HCT116 (cell line): ENCODE results near the gene MRAP2. TPM values are rescaled to one million over a fixed set of nuclear protein-coding genes. Genes with fewer than 3 reads are reported as not detected.

Experiments used
- ATAC-seq: fragments of 200-7000 bp; cut with Tn5 transposase; 2 replicates; pipeline ENCODE4 v1.9.1; 2020; ENCODE audit warnings: mild to moderate bottlenecking, moderate library complexity
- BruUV-seq: library from RNA; stranded (reverse); fragments of 400-500 nt; replicated peaks from 2 replicates; lab custom pipeline; 2021; lab: Mats Ljungman, UMichigan
- CTCF ChIA-PET: fragments of 300-600 bp; sonication (Branson Sonifier 250); formaldehyde crosslinking; loops from one replicate; lab custom pipeline; 2021; ENCODE audit warnings: antibody characterized with exemption; lab: Charles Lee
- POLR2A ChIA-PET: fragments of 300-600, 350-600 bp; sonication (Branson Sonifier 250); formaldehyde crosslinking; loops from one replicate; lab custom pipeline; 2021; ENCODE audit warnings: antibody characterized with exemption; lab: Charles Lee
- RAD21 ChIA-PET, 2 experiments: fragments of 300-600 bp; sonication (Branson Sonifier 250); formaldehyde crosslinking; loops; one replicate each; lab custom pipeline; 2023; ENCODE audit warnings: low total read pairs in 2 of 2; ENCODE audit not compliant: uncharacterized antibody in 2 of 2, unreplicated experiment in 2 of 2, low non-redundant PET in 1 of 2; lab: Charles Lee
- DNase-seq: peaks from one replicate; pipeline ENCODE4 v3.0.0-alpha.2; 2010; ENCODE audit warnings: low read depth, low spot score
- H2AFZ ChIP-seq: fragments of 200-600 bp; shearing (Covaris generic), sonication (generic); 2 replicates; pipeline ENCODE4 v1.6.1; 2017; ENCODE audit warnings: low read depth, mixed run types, mixed read lengths, antibody characterized with exemption, low read length; ENCODE audit not compliant: poor library complexity, severe bottlenecking
- H3K27ac ChIP-seq: 2 replicates; pipeline ENCODE4 v1.5.1; 2012; ENCODE audit warnings: low read depth, low read length
- H3K27me3 ChIP-seq: fragments of 200-600 bp; sonication (generic); 2 replicates; pipeline ENCODE4 v1.6.1; 2016; ENCODE audit warnings: mixed run types, low read length, mixed read lengths; ENCODE audit not compliant: insufficient read depth
- H3K36me3 ChIP-seq, 2 experiments: fragments of 200-500 bp in 1 of 2; fragments of 200-600 bp in 1 of 2; sonication (Bioruptor generic) in 1 of 2; sonication (generic) in 1 of 2; 2 replicates each; pipeline versions ENCODE4 v1.5.1 to v1.6.1; 2014 to 2016; ENCODE audit warnings: low read length in 2 of 2, inconsistent platforms in 1 of 2, mixed read lengths in 1 of 2, mixed run types in 1 of 2; ENCODE audit not compliant: insufficient read depth in 2 of 2, control insufficient read depth in 1 of 2
- H3K4me1 ChIP-seq, 2 experiments: fragments of 200-600 bp in 1 of 2; sonication (generic) in 1 of 2; 2 replicates each; pipeline versions ENCODE4 v1.5.1 to v1.6.1; 2012 to 2017; ENCODE audit warnings: low read length in 2 of 2, inconsistent platforms in 1 of 2, mild to moderate bottlenecking in 1 of 2, mixed read lengths in 1 of 2, mixed run types in 1 of 2, moderate library complexity in 1 of 2; ENCODE audit not compliant: insufficient read depth in 2 of 2, control insufficient read depth in 1 of 2
- H3K4me2 ChIP-seq: fragments of 200-600 bp; sonication (generic); 2 replicates; pipeline ENCODE4 v1.6.1; 2017; ENCODE audit warnings: mixed run types, low read length, mixed read lengths
- H3K4me3 ChIP-seq, 2 experiments: fragments of 200-600 bp in 1 of 2; sonication (generic) in 1 of 2; replicated peaks in 1 of 2; 2 replicates each; pipeline ENCODE4 v1.5.1; 2011 to 2016; ENCODE audit warnings: low read length in 2 of 2, control low read depth in 1 of 2, low read depth in 1 of 2, mild to moderate bottlenecking in 1 of 2, mixed read lengths in 1 of 2, mixed run types in 1 of 2
- H3K79me2 ChIP-seq: fragments of 200-600 bp; sonication (generic); 2 replicates; pipeline ENCODE4 v1.6.1; 2017; ENCODE audit warnings: mild to moderate bottlenecking, mixed run types, low read length, moderate library complexity, mixed read lengths; ENCODE audit not compliant: insufficient read depth
- H3K9ac ChIP-seq: fragments of 200-600 bp; sonication (generic); 2 replicates; pipeline ENCODE4 v1.6.1; 2016; ENCODE audit warnings: low read length, mixed read lengths
- H3K9me2 ChIP-seq: fragments of 200-600 bp; sonication (generic), shearing (Covaris generic); 2 replicates; pipeline ENCODE4 v1.6.1; 2017; ENCODE audit warnings: mixed run types, mild to moderate bottlenecking, moderate library complexity; ENCODE audit not compliant: insufficient read depth
- H3K9me3 ChIP-seq, 2 experiments: fragments of 200-500 bp in 1 of 2; fragments of 200-600 bp in 1 of 2; sonication (Bioruptor generic) in 1 of 2; sonication (generic) in 1 of 2; 2 replicates each; pipeline ENCODE4 v1.6.1; 2014 to 2017; ENCODE audit warnings: low read length in 2 of 2, mixed read lengths in 2 of 2, inconsistent platforms in 1 of 2, low read depth in 1 of 2, mild to moderate bottlenecking in 1 of 2, mixed run types in 1 of 2, moderate library complexity in 1 of 2; ENCODE audit not compliant: control insufficient read depth in 1 of 2, insufficient read depth in 1 of 2
- H4K20me1 ChIP-seq: fragments of 200-600 bp; sonication (generic), shearing (Covaris generic); 2 replicates; pipeline ENCODE4 v1.6.1; 2017; ENCODE audit warnings: mixed run types, mild to moderate bottlenecking, moderate library complexity; ENCODE audit not compliant: insufficient read depth
- ATF3 ChIP-seq: IDR thresholded peaks from 2 replicates; pipeline ENCODE4 v1.6.1; 2012
- CBX3 ChIP-seq: IDR thresholded peaks from 2 replicates; pipeline ENCODE4 v1.6.1; 2012; ENCODE audit warnings: low read depth
- CEBPB ChIP-seq: IDR thresholded peaks from 2 replicates; pipeline ENCODE4 v1.6.1; 2012; ENCODE audit warnings: low read depth
- ELF1 ChIP-seq: IDR thresholded peaks from 2 replicates; pipeline ENCODE4 v1.6.1; 2012; ENCODE audit warnings: low read depth, borderline replicate concordance
- EZH2phosphoT487 ChIP-seq: fragments of 200-600 bp; IDR thresholded peaks from 2 replicates; pipeline ENCODE4 v1.6.1; 2018; ENCODE audit warnings: antibody characterized with exemption, borderline replicate concordance
- MAX ChIP-seq: IDR thresholded peaks from 2 replicates; pipeline ENCODE4 v1.6.1; 2012
- POLR2A ChIP-seq: IDR thresholded peaks from 2 replicates; pipeline ENCODE4 v1.7.0; 2011; ENCODE audit warnings: borderline replicate concordance; ENCODE audit not compliant: insufficient read depth, insufficient read length; ENCODE audit errors: extremely low read depth
- POLR2AphosphoS5 ChIP-seq: IDR thresholded peaks from 2 replicates; pipeline ENCODE4 v1.6.1; 2011; ENCODE audit warnings: mild to moderate bottlenecking, low read depth, low read length, moderate library complexity
- RAD21 ChIP-seq: IDR thresholded peaks from 2 replicates; pipeline ENCODE4 v1.6.1; 2012; ENCODE audit warnings: low read depth, mild to moderate bottlenecking
- SP1 ChIP-seq: IDR thresholded peaks from 2 replicates; pipeline ENCODE4 v1.6.1; 2012; ENCODE audit warnings: low read depth
- SRF ChIP-seq: IDR thresholded peaks from 2 replicates; pipeline ENCODE4 v1.6.1; 2012; ENCODE audit warnings: low read depth
- TCF7L2 ChIP-seq: IDR thresholded peaks from 2 replicates; pipeline ENCODE4 v1.7.0; 2011; ENCODE audit warnings: borderline replicate concordance, inconsistent platforms; ENCODE audit not compliant: insufficient read depth, insufficient read length; ENCODE audit errors: extremely low read depth
- YY1 ChIP-seq: IDR thresholded peaks from 2 replicates; pipeline ENCODE4 v1.6.1; 2011; ENCODE audit warnings: low read length, low read depth, moderate library complexity, mild to moderate bottlenecking; ENCODE audit not compliant: insufficient replicate concordance; ENCODE audit errors: extremely low read depth
- ZBTB33 ChIP-seq: IDR thresholded peaks from 2 replicates; pipeline ENCODE4 v1.6.1; 2011; ENCODE audit warnings: mild to moderate bottlenecking, low read length, moderate library complexity; ENCODE audit not compliant: insufficient replicate concordance; ENCODE audit errors: extremely low read depth
- ZFX ChIP-seq: fragments of 450-650 bp; IDR thresholded peaks from 2 replicates; pipeline ENCODE4 v1.6.1; 2017
- intact Hi-C: fragments of 100-400 bp; cut with micrococcal nuclease; formaldehyde crosslinking; loops from 2 replicates; pipeline ENCODE4 v1.10.0; 2022
- total RNA-seq: library from RNA; stranded (reverse); gene quantifications from one replicate; pipeline ENCODE4 v1.2.1, GENCODE V29; 2021; ENCODE audit not compliant: unreplicated experiment

The MRAP2 gene
- total RNA-seq, 1 experiment from 2014 or later = 1.4 TPM

- intact Hi-C loops = no loop called here
- H3K79me2 ChIP-seq = no peaks in the 10 kb centered on the region
- H2AFZ ChIP-seq = no peak overlapping the region
- POLR2A ChIA-PET = no interaction called here
- RAD21 ChIA-PET = no interaction called here
- DNase-seq (no peak), ATAC-seq (no peak)
- no peak overlapping the region for H3K4me3 ChIP-seq
- no TSS peak for BruUV-seq
- CTCF ChIA-PET = no interaction called here
- H4K20me1 ChIP-seq = no peaks in the 10 kb centered on the region
- H3K9me3 ChIP-seq = no peaks in the 10 kb centered on the region
- no peaks in the 10 kb centered on the region for H3K27me3 ChIP-seq
- no peaks in the 10 kb centered on the region for H3K9me2 ChIP-seq
- TF ChIP-seq POLR2AphosphoS5 (no peak), RAD21 (no peak), ZFX (no peak), SRF (no peak)
- H3K4me2 ChIP-seq = no peak overlapping the region
- H3K27ac ChIP-seq = no peak overlapping the region
- no peaks in the 10 kb centered on the region for H3K36me3 ChIP-seq
- no peaks in the 10 kb centered on the region for H3K4me1 ChIP-seq
- no peak overlapping the region for H3K9ac ChIP-seq
Observed at GRCh38 chr6:84042603-84043002, 9.0 kb downstream of the MRAP2 start.

- Histone ChIP-seq H3K79me2 (no peaks in the 10 kb centered on the region), H3K4me3 (no peak overlapping the region), H3K4me1 (no peaks in the 10 kb centered on the region), H3K9me2 (no peaks in the 10 kb centered on the region), H3K36me3 (no peaks in the 10 kb centered on the region), H3K4me2 (no peak overlapping the region), H3K27ac (no peak overlapping the region), H4K20me1 (no peaks in the 10 kb centered on the region), H3K27me3 (no peaks in the 10 kb centered on the region), H3K9me3 (no peaks in the 10 kb centered on the region), H2AFZ (no peak overlapping the region), H3K9ac (no peak overlapping the region)
- BruUV-seq = no TSS peak
- intact Hi-C loops = no loop called here
- DNase-seq = no peak
- no peak for ATAC-seq
- POLR2A ChIA-PET = no interaction called here
- CTCF ChIA-PET = no interaction called here
- TF ChIP-seq EZH2phosphoT487 = no peak
- TF ChIP-seq TCF7L2 = no peak
- no peak for TF ChIP-seq RAD21
- no peak for TF ChIP-seq SP1
- TF ChIP-seq POLR2A = no peak
- no peak for TF ChIP-seq ZBTB33
- TF ChIP-seq POLR2AphosphoS5 = no peak
- TF ChIP-seq ELF1 = no peak
- TF ChIP-seq ATF3 = no peak
- no peak for TF ChIP-seq CEBPB
- no peak for TF ChIP-seq ZFX
- no peak for TF ChIP-seq YY1
- no peak for TF ChIP-seq CBX3
- TF ChIP-seq MAX = no peak
- RAD21 ChIA-PET = no interaction called here
Observed at GRCh38 chr6:84043555-84043954, 10.0 kb downstream of the MRAP2 start.
